CD4-positive, alpha-beta T cell treated with Interleukin-4 for 4 hours (primary cell): ENCODE measurements around the gene TFEC.
"Not testable (repeated sequence)": the region's sequence is repeated elsewhere in the genome, so short reads cannot be mapped to it uniquely, and the experiment has no call there.

Experiments used
- DNase-seq: peaks from one replicate; pipeline ENCODE4 v3.0.0-alpha.2; 2020

Gene TFEC

DNA sequence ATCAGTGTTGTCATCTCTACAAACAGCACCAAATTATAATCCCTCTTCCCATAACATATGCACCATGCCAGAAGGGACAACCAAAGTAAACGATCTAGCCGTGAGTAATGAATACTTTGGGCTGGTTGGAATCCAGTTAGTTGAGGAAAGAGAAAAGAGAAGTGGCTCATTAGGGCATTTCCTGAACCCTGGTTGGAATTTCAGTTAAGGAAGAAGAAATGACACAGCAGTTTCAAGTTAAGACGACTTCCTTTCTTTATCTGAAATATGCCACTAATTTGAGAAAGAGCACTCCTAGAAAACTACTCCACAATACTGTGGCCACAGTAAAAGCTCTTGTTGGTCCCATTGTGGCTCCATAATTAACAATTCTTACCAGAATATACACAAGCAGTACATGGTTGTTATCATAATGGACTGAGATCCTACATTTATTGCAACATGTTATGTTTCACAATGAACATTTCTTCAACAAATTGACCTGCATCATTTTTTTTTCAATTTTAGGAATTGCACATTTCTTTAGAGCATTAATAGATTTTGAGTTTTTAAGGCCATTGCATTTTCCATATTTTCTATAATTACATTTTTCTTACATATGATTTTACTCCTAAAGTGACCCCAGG lies at the start of gene TFEC:
TSS of gene TFEC (minus strand) at position 113 of the 626 bp plus-strand sequence. CDS start 46,322 bp downstream, outside the sequence.
- DNase-seq = peak; percentile 5

DNA sequence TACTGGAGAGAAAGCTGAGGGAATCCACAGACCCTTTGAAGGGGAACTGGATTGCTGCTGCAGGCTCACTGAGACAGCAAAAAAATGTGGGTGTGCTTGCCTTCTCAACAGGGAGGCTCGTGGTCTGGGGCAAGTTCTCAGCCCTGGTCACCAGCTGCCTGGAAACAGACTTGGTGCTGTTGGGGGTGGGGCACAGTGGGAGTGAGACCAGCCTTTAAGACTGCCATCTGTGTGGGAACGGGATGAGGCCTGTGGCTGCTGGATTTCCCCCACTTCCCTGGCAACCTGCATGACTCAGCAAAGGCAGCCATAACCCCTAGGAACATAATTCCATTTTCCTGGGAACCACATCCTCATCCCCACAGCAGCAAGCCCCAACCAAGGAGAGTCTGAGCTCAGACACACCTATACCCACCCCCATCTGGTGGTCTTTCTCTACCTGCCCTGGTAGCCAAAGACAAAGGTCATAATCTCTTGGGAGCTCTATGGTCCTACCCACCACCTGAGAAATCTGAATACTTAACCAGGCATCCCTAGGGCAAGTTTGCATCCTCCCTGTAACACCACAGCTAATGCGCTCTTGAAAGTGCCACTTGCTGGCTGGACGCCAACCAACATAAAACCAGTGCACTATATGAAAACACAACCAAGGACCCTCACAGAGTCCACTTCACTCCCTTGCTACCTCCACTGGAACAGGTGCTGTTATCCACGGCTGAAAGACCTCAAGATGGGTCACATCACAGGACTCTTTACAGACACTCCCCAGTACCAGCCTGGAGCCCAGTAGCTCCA lies 45.0 kb upstream of the TFEC start:
- no peak for DNase-seq

- DNase-seq = no peak
Observed at GRCh38 chr7:116071629-116072028, 41.1 kb upstream of the TFEC start.

- DNase-seq = no peak
Observed at GRCh38 chr7:116064179-116064578, 33.6 kb upstream of the TFEC start.

DNA sequence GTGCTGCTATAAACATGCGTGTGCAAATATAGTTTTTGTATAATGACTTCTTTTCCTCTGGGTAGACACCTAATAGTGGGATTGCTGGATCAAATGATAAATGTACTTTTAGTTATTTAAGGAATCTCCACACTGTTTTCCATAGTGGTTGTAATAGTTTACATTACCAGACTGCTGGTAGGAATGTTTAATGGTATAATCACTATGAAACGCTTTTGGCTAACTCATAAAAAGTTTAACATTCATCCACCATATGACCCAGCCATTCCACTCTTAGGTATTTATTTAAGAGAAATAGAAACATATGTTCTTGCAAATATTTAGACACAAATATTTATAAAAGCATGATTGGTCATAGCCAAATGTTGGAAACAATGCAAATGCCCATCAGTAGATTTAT lies 32.1 kb upstream of the TFEC start:
- no peak for DNase-seq

DNA sequence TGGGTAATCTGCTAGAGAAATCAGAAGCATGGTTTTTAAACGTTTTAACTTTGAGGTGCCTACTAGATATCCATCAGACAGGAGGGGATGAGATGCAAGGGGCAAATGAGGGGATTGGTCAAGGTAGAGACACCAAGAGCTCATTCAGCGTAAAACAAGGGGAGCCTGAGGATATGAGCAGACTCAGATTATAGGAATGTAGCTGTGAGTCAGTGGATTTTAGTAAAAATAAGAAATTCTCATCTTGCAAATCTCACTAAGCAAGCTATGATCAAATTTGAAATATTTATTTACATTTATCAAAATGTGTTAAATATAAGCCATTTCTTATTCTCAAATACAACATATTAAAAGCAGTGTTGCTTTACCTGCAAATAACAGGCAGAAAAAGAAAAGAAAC lies 21.4 kb upstream of the TFEC start:
- no peak for DNase-seq

- not testable (repeated sequence) for DNase-seq
Observed at GRCh38 chr7:116047261-116047660, 16.7 kb upstream of the TFEC start.

DNA sequence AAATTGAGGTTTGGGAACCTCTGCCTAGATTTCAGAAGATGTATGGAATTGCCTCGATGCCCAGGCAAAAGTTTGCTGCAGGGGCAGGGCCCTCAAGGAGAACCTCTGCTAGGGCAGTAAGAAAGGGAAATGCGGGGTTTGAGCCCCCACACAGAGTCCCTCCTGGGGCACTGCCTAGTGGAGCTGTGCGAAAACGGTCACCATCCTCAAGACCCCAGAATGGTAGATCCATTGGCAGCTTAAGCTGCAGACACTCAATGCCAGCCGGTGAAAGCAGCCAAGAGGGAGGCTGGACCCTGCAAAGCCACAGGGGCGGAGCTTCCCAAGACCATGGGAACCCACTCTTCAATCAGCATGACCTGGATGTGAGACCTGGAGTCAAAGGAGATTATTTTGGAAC lies 15.0 kb upstream of the TFEC start:
- DNase-seq = no peak

DNA sequence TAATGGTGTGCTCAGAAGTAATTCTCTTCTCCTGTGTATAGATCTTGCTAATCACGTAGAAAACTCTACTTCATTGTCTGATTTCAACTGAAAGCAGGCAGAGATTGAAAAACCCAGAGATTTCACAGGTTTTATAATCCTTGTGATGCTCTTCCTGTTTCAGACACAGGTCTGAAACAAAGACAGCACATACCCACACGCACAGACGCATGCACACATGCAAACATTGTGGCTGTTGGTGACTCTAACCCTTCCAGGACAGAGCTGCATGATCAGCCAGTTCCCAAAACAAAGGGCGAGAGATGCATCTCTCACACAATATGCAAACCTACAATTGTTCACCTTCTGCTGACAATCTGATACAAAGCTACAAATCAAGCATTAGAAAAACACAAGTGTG lies 11.1 kb upstream of the TFEC start:
- no peak for DNase-seq

DNA sequence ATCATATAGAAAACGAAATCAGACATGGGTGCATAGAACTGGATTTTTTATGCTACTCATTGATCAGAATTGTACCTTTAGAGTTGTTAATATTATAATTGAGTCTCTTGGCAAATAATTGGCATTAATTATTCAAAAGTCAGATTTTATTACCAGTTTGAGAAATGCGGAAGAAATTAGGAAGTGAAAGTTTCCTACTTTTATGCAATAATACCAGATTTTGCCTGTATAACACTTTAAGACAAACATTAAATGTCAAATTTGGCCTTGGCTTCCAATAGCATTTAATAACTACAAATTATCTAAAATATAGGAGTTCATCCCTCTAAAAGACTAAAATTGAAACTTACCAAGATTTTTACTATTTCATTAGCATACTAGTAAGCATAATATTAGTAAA lies 6.8 kb upstream of the TFEC start:
- no peak for DNase-seq

- DNase-seq = no peak
Observed at GRCh38 chr7:116034411-116034810, 3.8 kb upstream of the TFEC start.

DNA sequence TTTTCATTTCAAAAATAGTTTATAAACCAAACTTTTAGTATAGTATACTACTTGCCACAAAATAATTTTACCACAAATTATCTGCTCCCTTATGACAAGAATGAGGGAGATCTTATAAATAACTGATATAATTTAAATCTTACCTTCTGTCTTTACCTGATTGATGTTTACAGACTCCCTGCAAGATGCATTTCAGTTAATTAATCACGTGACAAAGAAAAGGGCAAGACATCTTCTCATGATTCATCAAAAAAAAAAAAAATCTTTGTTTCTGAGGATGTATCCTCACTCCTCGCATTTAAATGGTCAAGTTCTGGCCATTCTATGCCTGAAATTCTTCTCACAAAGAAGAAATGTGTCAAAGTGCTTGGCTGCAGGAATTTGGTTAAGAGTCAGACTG lies 2.3 kb upstream of the TFEC start:
- no peak for DNase-seq

- DNase-seq = no peak
Observed at GRCh38 chr7:116028787-116029186, 1.8 kb downstream of the TFEC start.

DNA sequence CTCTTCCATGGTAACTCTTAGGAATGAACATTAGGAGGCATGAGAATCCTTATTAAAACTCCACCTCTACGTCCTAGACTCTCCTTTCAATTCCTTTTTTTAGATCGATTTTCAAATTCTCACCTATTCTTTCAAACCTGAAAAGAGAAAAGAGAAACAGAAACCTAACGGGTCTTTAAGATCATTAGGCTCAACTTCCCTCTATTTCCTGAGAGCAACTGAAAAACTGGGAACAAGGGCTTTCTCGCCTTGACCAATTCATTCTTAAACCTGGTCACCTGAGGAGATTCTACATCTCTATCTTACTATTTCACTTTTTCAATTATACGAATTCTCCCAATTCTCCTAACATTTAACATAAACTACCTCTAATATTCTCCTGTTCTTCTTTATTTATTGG lies 2.8 kb downstream of the TFEC start:
- DNase-seq = no peak

DNA sequence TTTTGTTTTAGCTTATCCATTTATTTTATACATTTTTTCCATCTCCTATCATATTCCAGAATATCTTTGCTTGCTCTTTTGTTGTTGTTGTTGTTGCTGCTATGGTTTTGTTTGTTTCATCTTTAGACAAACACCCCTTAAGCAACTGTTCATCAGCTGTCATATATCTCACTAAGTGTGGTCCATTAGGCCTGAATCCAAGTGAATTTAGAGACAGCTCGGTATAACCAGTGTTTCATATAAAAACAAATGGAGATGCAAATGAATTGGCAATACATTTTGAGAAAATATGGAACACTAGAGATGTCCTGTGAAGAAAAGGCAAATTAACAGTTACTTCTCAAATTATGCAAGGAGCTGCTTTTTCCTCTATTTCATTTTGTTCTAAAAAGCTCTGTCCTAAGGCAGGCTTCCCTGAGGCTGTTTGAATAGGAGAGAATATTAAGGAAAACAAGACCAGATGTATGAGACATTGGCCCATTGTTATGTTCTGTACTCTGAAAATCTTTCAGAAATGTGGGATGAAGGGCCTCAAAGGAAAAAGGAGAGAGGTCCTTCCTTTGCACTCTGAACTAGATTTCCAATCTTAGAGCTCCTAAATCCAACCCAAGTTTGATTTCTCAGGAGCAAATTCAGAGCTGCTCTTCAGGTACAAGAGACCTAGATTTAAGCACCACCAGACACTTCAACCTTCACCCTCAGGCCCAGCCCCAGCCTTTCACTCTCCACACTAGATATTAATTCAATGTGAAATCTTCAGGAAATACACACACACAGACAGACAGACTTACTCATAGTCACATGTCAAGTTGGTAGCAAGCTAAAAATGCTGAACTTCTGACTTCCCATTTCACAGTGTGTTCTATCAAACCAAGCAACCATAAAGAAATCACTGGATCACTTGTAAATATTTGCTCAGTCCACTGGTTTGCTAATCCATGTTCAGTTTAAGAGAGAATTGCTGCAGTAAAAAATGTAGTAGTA lies 5.4 kb downstream of the TFEC start:
- DNase-seq = no peak

- DNase-seq = no peak
Observed at GRCh38 chr7:116021237-116021636, 9.3 kb downstream of the TFEC start.

DNA sequence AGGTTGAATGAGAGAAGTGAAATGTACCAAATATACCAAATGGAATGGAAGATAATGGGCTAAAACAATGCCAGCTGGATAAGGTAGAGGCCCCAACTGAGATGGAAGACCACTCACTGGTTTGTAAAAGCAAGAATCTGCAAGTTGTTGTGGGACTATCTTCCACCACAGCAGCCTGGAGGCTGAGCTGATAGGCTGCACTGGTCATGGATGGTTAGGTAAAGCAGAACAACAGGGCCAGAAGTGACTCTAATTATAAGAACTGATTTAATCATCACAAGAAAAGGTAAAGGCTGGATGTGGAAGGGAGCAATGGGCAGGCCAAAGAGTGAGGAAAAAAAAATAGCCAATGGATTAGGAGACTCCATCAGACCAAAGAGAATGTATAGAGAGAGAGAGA lies 11.8 kb downstream of the TFEC start:
- no peak for DNase-seq

GRCh38 chr7:116013675-116014074 lies 16.9 kb downstream of the TFEC start:
- DNase-seq = no peak

GRCh38 chr7:116011584-116011983 lies 19.0 kb downstream of the TFEC start:
- no peak for DNase-seq

DNA sequence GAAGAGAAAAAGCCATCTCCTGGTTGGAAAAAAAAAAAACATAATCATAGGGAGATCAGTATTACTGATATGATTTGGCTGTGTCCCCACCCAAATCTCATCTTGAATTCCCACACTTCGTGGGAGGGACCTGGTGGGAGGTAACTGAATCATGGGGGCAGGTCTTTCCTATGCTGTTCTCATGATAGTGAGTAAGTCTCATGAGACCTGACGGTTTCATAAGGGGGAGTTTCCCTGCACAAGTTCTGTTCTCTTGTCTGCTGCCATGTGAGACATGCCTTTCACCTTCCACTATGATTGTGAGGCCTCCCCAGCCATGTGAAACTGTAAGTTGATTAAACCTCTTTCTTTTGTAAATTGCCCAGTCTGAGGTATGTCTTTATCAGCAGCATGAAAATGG lies 25.8 kb downstream of the TFEC start:
- not testable (repeated sequence) for DNase-seq

DNA sequence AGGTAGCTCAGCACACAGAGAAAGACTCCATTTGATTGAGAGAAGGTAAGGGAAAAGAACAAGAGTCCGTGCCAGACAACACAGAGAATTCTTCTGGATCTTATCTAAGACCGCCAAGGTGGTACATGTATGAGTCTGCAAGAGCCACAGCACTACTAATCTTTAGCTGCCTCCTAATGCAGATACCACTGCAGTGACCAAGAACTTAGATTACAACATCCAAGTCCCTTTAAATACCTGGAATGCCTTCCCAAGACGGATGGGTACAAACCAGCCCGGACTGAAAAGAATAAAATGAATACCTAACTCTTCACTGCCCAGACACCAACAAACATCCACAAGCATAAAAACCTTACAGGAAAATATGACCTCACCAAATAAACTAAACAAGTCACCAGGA lies 33.3 kb downstream of the TFEC start:
- no peak for DNase-seq

DNA sequence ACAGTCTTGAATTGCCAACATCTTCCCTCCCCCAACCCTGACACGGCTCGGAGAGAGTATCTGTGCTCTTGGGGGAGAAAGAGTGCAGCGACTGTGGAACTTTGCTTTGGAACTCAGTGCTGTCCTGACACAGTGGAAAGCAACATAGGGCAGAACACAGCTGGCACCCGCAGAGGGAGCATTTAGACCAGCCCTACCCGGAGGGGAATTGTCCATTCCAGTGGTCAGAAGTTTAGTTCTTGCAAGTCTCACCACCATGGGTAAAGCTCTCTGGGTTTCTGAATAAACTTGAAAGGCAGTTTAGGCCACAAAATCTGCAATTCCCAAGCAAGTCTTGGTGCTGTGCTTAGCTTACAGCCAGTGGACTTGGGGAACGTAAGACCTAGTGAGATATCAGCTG lies 34.9 kb downstream of the TFEC start:
- DNase-seq = no peak

DNA sequence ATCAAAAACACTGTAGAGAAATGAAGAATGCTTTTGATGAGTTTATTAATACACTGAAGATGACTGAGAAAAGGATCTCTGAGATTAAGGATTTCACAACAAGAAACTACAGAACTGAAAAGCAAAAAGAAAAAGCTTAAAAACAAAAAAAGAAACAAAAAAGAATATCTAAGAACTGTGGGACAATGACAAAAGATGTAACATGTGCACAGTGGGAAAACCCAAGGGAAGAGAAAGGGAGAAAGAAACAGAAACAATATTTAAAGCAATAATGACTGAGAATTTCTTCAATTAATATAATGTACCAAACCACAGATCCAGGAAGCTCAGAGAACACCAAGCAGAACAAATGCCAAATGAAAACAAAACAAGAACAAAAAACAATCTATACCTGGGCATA lies 42.2 kb downstream of the TFEC start:
- DNase-seq = no peak

- no peak for DNase-seq
Observed at GRCh38 chr7:115987486-115987885, 43.1 kb downstream of the TFEC start.
